GM04504 (cell line): ENCODE results near the gene RSPH9.
"Not testable (repeated sequence)": the region's sequence is repeated elsewhere in the genome, so short reads cannot be mapped to it uniquely, and the experiment has no call there.

Experiments
- DNase-seq: peaks from one replicate; pipeline ENCODE4 v3.0.0-alpha.2; 2012; ENCODE audit warnings: low read depth

Gene RSPH9

DNA sequence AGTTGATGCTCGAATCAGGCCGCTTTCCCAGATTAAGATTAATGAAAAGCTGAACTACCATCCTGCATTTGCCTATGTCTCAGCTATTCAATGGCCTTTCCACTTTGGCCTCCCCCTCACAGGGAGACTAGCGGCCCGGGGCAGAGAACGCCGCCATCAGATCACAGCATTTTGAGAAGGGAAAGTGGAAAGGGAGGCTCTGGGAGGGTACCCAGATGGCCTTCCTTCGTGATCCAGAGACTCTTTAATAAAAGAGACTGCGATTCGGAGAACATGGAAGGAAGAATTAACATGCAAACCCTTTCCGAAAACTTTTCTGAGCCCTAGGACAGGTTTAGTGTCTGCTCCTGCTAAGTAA is 42.2 kb downstream of the RSPH9 start:
- DNase-seq: no peak

DNA sequence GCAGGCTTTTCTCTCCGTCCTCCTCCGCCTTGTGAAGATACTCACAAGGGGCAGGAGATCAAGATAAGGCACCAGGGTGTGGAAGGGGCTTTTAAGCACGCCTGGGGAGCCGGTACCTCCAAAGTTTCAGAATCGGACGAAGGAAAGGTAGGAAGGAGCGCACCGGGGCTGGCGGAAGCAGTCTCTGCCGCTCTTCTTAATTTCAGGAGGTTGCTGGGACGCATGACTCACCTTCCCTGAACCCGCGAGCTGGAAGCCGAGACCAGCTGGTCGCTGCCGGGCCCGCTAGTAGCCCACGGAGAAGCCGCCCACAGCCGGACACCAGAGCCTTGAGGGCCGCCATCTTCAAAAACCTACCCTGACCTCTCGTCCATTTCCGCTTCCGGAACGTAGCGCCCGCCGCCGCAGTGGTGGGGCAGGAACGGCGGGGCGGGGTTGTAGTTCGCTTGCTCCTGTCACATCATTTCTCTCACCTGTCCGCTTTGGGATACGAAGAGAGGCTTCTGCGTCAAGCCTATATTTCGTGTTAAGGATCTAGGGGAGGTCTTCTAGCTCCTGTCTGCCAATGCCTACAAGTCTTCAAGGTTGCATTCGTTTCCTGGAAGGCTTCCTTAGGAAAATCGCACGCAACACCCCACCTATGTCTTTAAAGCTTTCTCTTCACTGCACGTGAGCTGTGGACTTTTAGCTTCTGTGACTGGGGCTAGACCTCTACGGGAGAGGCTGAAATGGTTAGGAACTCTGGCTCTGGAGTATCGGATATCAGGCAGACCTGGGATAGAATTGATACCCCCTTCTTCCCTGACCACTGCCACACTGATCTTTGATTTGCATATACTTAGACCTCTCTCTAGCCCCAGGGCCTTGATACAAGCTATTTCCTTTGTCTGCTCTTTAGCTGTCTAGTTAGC is 42.9 kb downstream of the RSPH9 start, which contains the start of gene MRPS18A:
MRPS18A (minus strand) TSS at position 355 of the 911 bp plus-strand sequence; CDS start at position 343, 12 bp downstream.
- no peak for DNase-seq

DNA sequence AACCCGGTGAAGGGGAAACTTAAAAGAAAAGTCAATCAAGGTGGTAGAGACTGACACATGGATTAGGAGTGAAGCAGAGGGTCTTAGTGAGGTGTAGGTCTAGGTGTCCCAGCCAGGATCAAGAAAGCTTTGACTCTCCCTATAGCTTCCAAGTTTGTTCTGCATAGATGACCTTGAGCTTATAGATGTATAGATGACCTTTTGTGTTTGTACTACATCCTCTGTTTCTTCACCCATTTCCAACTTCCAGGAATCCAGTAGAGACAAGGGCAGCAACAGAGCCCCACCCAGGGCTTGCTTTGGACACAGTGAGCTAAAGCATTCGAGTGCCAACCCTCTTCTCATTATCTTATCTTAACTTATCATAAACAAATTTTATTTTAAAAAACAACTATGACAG is 44.6 kb downstream of the RSPH9 start:
- no peak for DNase-seq

DNA sequence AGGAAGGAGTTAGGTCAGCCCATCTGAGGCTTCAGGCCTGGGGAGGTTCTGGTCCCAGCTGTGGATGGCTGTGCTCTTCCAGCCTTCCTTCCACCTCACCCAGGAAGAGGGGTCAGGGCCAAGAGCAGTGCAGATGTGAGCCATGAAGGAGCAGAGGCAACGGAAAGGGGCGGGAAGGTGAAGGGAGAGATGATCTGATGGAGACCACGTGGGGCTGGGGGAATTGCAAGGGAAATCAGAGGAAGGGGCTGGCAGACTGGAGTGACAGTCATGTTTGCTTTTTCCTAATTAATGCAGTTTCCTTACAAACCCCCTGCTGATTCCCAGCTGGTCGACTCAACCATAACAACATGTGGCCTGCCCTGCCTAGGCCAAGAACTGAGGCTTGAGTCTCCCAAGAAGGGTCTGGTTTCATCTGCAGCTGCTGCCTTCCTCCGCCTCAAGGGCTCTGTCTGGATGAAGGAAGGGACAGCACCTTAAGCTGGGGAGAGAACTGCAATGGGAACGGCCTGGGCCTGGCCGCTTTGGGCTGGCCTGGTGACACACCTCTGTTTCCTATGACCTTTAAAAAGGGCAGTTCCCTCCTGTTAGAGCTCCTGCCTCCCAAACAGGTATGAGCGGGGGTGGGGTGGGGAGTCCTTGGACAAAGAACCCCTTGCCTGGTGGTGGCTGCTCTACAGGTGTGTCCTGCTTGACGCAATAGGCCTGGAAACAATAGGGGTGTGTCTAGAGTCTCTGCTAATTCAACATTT is 50.6 kb downstream of the RSPH9 start:
- no peak for DNase-seq

DNA sequence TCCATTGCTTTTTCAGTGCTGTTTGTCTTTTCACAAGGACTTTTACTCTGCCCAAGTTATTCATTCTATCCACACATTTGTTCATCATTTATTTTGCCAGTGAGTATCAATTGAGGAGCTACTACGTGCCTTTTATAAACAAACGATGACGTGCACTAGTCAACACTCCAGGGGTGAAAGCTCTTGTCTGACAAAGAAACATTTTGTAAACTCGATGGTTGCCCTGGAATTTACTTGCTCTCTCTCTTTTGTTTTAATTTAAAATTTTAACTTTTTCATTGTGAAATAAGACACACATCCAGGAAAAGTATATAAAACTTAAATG is 51.1 kb downstream of the RSPH9 start:
- DNase-seq: no peak

DNA sequence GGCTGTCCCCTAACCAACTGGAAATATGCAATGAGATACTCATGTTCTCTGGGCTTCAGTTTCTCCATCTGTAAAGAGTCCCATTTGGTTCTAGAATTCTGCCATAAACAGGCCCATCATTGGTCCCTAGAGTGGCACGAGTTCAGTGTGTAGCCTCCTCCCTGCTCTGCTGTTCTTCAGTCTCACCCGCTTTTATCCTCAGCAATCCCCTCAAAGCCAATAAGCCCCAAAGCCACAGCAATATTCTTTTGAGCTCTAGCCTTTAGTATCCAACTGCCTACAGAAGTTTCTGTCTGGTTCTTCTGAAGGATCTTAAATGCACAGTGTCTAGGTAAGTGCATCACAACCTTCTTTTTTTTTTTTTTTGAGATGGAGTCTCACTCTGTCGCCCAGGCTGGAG is 52.6 kb downstream of the RSPH9 start:
- DNase-seq: no peak

DNA sequence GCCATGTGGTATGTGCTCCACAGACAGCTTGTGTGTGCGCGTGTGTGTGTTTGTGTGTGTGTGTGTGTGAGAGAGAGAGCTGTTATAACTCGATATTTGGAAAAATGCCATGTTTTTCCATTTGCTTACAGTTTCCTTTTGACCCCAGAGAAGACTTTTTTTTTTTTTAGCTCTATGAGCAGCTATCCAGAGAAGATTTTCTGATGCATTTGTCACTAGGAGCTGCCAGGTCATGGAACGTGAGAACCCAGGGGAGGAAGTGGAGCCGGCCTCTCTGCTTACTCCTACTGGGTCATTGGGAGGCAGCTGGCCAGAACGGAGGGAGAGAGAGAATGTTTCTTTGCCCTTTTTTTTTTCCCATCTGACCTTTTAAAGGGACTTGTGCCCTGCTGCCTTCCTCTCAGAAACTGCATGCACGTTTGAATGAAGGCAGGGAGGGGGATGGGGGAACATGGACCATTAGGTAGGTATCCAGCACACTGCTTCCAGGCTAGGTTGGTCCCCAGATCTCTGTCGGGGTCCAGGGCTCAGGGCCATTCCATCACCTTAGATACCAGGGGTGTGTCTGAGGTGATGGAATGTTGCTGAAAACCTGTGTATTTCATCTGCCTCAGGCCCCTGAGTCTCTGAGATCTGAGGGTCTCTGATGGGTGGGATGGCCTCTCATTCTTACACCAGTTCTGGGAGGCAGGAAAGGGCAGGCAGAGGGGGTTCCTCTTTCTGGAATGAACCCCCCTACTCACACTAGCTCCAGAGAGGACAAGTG is 53.9 kb downstream of the RSPH9 start:
- peak; percentile 17 for DNase-seq

DNA sequence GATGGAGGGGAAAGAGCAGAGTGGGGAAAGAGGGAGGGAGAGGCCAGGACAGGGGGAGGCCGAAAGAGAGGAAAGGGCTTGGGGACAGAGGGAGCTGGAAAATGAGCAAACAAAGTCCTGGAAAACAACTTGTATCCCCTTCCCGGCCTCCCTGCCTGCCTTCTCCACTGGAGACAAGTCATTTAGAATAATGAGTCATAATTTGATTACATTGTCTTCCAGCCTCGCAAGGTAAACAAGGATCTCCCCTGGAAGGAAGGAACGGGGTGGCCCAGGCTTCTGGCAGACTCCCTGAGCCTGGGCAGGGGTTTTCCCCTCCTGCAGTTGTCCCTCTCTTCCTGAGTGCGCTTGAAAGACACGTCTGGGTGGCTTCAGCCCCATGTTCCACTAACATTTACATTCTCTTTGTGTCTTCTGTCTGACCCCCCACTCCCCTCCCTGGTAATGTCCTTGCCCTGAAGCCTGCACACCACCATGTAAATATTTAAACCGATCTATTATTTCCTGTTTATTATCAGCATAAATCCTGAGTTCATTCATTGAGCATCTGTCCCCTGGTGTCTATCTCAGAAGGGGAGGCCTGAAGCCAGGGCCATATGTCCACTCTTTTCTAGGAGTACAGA is 54.8 kb downstream of the RSPH9 start:
- no peak for DNase-seq

DNA sequence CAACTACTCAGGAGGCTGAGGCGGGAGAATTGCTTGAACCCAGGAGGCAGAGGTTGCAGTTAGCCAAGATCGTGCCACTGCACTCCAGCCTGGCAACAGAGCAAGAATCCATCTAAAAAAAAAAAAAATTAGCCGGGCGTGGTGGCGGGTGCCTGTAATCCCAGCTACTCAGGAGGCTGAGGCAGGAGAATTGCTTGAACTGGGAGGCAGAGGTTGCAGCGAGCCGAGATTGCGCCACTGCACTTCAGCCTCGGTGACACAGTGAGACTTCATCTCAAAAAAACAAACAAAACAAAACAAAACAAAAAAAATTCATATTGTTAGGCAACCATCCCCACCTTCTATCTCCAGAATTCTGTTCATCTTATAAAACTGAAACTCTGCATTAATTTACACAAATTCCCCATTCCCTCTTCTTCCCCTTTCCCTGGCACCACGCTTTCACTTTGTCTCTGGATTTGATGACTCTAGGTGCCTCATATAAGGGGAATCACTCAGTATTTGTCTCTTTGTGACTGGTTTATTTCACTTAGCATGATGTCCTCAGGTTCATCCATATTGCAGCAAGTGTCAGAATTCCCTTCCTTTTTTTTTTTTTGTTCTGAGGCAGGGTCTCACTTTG is 56.2 kb downstream of the RSPH9 start:
- not testable (repeated sequence) for DNase-seq

DNA sequence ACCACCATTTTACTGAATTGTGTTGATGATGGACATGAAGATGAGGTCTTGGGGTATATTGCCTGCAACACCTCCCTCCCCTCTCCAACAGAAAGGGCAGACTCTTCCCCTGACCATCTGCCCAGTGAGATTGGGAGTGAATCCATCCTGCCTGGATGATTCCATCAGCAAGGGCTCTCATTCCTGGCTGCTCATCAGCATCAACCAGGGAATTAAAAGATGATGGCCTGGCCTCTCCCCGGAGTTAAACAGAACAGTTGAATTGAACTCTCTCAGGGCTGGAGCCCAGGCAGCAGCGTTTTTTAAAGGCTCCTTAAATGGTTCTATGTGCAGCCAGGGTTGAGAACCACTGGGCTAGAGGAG is 57.3 kb downstream of the RSPH9 start:
- no peak for DNase-seq

DNA sequence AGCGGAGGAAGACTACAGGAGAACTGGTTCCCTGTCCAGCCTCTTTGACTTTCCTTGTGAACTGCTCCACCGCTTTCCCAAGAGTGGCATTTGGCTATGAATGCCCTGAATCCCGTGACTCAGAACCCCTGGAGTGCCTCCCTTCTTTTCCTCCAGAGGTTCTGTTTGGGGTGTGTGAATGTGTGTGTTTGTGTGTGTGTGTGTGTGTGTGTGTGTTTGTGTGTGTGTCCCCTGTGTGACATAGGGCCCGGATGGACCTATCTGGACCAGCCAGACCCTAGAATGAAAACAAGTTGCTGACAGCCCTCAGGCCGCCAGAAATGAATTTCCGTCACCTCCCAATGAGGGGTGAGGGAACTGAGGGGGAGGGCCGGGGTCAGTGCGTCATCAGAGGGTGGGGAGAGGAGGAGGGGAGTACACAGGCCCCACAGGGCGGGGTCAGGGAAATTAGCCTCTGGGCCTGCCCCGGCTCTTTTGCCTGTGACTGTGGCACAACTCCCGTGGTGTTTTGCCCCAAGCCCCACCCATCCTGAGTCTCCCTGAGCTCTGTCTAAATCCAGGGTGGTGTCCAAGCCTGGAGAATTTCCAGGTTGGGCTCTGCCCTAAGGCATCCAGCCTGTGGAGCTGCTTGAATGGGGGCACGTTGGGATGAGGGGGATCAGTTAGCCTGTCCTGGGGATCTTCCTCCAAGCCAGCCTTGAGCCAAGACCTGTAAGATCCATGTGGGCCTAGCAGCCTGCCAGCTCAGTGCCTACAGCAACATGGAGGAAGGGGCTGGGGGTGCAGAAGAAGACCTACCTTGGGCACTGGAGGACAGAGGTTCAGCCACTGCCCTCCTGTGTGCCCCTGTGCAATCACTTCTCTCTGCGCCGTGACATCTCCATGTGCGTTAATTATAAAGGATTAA is 58.0 kb downstream of the RSPH9 start:
- DNase-seq: peak; percentile 91

DNA sequence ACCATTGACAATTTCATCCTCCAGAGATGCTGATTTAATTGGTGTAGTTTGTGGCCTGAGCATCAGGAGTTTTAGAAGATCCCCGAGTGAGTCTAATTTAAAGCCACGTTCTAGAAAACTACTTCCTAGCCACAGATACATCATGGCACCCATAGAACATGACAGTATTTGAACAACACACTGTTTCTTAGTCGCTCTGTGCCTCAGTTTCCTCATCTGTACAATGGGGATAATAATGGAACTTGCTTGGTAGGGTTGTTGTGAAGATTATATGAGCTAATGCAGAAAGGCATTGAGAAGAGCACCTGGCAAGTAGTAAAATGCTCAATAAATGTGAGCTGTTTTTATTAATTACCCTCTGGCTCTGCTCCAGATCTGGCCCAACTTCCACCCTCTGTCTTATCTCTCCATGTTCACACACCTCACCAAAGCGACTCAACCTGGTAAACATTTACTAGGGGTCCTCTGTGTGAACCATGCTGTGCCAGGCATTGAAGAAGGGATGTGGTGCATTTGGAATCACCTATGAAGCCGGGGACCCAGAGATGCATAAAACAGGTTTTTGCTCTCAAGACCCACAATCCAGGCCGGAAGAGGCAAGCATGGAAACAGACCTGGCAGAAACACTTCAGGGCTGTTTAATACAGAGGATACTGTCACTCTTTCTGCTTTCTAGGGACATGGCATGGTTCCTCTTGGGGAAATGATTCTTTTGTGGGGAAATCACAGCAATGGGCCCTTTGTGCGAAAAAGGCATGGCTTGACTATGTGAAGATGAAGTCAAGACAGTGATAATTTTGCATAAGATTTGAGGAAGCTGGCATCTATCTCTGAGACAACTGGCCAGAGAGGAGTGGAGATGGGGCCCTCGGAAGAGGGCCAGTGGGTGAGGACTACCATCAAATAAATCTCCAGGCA is 58.9 kb downstream of the RSPH9 start:
- no peak for DNase-seq

DNA sequence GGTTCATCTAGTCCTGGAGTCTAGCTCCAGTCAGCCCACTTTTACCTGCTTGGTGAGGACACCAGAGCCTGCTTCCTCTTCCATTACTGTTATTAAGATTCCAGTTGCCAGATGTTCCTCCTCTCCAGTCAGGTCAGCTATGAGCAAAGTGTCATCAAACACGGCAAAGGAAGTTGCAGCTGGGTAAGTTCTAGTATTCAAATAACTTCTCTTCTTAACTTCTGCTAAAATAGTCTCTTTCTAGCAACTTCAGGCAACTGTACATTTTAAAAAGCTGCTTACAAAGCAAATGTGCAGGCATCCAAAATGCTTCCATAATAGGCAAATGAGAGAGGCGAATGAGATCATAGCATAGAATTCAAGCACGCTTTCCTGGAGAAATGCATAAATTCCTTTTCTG is 61.2 kb downstream of the RSPH9 start:
- DNase-seq: no peak

DNA sequence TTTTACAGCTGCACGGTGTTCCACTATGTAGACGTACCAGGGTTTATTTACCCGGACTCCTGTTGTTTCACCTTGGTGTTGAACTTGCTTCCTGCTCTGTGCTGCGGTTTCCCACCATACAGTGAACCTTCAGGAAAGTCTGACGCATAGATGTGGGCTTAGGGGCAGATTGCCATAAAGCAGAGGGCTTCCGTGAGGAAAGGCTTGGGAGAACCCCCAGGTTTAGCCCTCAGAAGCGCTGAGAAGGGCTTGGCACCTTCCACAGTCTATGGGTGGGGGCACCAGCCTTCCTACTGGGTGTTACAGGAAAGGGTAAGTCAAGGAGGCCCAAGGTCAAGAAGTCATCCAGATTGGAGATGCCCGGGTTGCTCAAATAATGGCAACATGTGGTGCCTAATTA is 62.0 kb downstream of the RSPH9 start:
- DNase-seq: no peak

DNA sequence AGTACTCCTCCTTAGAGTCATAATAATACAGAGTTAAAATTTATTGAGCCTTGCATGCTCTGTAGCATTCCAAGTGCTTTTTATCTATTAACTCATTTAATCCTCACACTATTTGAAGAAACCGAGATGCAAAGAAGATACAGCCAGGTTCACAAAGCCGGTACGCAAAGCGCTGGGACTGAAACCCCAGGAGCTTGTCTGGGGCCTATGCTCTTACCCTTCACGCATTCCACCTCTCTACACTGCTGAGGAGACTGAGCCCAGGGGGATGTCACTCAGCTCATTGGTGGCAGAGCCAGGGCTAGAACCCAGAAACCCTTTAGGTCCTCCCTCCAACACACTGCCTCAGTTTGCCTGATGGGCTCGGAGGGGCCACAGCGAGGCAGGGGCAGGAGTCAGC is 62.4 kb downstream of the RSPH9 start:
- DNase-seq: no peak

DNA sequence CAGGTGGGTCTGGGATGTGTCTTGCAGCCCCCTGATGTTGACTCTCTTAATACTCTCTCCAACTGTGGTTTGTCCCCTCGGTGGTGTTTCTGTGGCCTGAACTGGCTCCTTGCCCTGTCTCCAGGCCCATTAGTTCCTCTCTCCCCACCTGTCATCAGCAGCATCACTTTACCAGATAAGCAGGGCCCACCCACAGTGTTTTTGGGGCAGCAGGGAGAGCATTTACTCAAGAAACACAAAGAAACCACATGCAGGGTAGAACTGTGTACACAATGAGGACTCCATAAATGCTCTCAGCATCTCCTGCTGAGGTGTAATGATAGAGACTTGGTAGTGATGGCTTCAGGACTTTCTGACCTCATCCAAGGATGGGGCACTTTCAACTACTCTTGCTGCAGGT is 62.9 kb downstream of the RSPH9 start:
- DNase-seq: no peak

DNA sequence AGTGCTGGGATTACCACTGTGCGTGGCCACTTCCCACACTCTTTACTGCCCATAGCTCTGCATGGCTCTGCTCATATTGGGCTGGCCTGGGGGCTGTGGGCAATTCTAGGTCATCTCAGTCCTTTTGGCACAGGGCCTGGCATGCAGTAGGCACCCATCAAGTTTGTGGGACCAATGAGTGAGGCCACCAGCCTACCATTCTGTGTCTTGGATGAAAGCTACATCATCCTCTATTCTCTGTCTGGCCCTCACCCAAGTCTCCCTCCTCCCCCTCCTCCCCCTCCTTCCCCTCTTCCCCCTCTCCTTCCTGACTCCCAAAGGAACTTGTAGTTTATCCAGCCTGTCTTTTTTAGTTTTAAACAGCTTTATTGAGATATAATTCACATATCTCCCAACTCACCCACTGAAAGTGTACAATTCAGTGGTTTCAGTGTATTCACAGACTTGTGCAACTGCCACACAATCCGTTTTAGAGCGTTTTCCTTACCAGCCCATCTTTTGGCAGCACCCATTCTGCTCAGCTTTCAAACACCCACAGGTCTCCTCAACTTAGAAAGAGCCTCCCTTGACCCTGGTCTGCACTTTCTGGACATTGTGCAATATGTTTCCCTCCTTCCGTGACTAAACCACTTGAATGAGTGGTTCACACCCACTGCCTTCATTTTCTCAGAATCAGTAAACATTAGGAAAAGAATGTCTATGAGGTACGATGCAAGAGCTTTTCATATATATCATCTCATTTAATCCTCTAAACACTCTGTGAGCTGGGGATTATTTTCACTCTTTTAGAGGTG is 64.2 kb downstream of the RSPH9 start:
- peak; percentile 54 for DNase-seq

DNA sequence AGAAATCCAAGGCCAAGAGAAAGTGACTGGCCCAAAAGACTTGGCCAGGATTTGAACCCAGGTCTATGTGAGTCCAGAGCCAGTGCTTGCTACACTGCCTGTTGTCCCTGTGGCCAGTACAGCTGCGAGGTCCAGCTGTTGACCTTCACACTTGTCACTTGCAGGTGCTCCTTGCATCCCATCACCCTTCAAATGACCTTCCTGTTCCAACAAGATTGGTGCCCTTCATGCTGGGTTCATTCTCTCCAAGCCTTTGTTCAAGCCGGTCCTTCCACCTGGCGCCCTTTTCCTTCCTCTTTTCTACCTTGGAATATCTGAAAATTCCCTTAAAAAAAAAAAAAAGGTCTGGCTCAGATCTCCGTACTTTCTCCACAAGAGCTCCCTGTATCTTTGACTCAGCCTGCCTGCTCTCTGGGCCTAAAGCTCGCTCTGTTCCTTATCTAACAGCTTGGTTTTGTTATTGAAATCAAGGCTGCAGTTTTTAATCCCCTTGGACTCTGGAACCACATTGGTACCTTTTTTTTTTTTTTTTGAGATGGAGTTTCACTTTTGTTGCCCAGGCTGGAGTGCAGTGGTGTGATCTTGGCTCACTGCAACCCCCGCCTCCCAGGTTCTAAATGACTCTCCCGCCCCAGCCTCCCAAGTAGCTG is 64.9 kb downstream of the RSPH9 start:
- DNase-seq: no peak
